ENCODE results near the gene FIGNL2. TPM values are rescaled to one million over a fixed set of nuclear protein-coding genes. Genes with fewer than 3 reads are reported as not detected.

FIGNL2 gene
- total RNA-seq, 1 experiment from 2014 or later, result not detected

DNA sequence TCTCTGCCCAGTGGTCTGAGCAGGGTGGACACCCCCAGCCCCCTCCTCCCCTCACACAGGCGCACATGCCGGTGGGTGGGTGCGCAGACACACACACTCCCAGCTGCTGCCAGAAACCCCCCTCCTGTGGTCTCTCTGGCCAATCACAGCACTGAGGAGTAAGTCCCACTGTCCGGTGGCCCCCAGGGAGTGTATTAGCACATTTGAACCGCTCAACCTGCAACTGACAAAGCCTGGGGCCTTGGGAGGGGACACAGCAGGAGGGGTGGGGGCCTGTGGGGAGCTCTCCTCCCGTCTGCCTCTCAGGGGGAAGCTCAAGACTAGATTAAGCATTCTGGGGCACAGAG is 11.7 kb downstream of the FIGNL2 start:
- intact Hi-C loops (cut with micrococcal nuclease), result no loop called here
- DNase-seq (ENCODE audit: unreplicated experiment), result no peak
- Mint-ChIP-seq H3K9me3 (ENCODE audit: unreplicated experiment) (peaks cover 7% of the 10 kb centered on the region), H3K4me3 (ENCODE audit: unreplicated experiment) (no peak overlapping the region), H3K36me3 (ENCODE audit: insufficient read depth, unreplicated experiment) (no peaks in the 10 kb centered on the region), H3K27me3 (ENCODE audit: insufficient read depth, unreplicated experiment) (peaks cover 66% of the 10 kb centered on the region), H3K27ac (ENCODE audit: low read depth, unreplicated experiment) (no peak overlapping the region), H3K4me1 (ENCODE audit: insufficient read depth, unreplicated experiment) (no peaks in the 10 kb centered on the region)
- BruUV-seq (replicated peaks), result no TSS peak
- TF ChIP-seq, protein P1, sequence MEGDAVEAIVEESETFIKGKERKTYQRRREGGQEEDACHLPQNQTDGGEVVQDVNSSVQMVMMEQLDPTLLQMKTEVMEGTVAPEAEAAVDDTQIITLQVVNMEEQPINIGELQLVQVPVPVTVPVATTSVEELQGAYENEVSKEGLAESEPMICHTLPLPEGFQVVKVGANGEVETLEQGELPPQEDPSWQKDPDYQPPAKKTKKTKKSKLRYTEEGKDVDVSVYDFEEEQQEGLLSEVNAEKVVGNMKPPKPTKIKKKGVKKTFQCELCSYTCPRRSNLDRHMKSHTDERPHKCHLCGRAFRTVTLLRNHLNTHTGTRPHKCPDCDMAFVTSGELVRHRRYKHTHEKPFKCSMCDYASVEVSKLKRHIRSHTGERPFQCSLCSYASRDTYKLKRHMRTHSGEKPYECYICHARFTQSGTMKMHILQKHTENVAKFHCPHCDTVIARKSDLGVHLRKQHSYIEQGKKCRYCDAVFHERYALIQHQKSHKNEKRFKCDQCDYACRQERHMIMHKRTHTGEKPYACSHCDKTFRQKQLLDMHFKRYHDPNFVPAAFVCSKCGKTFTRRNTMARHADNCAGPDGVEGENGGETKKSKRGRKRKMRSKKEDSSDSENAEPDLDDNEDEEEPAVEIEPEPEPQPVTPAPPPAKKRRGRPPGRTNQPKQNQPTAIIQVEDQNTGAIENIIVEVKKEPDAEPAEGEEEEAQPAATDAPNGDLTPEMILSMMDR (IDR thresholded peaks at IDR 0.05; ENCODE audit: unreplicated experiment), result no peak
- ChIA-PET POLR2A (no interaction called here), CTCF (interaction anchor here (0.5 kb wide), 1 partner anchor 420 kb away, joined by 5 read pairs; no protein-coding TSS in a partner anchor)

DNA sequence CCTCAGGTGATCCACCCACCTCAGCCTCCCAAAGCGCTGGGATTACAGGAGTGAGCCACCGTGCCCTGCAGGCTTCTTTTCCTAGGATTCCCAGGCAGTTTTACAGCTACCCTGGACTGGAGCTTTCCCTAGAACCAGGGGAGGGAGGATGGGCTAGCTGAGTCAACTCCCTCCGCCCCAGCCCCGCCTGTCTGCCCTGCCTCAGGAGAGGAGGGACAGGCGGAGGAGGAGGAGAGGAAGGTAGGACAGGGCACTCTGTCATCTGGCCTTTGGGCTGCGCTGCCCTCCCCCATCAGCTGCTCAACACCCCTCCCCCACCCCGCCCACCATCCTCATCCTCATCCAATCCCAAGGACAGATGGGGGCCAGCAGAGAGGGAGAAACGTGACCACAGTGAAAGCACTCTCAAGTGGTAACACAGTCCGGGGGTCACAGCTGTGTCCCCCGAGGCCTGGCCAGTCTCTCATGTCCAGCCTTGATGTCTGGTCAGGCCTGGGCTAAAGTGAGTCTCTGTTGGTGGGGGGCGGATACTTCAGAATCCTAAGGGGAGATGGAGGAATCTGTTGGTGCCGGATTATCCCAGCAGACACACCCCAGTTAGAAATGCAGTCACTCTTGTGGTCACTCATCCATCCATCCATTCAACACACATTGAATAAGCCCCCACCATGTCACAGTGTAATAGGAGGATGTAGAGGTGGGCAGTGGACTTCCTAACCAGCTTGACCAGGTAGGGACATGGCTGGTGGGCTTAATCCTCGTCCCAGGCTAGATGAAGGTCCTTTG is 12.3 kb downstream of the FIGNL2 start:
- Mint-ChIP-seq H3K4me3 (ENCODE audit: unreplicated experiment) (no peak overlapping the region), H3K27me3 (ENCODE audit: insufficient read depth, unreplicated experiment) (peaks cover 67% of the 10 kb centered on the region), H3K27ac (ENCODE audit: low read depth, unreplicated experiment) (no peak overlapping the region), H3K36me3 (ENCODE audit: insufficient read depth, unreplicated experiment) (no peaks in the 10 kb centered on the region), H3K9me3 (ENCODE audit: unreplicated experiment) (peaks cover 7% of the 10 kb centered on the region), H3K4me1 (ENCODE audit: insufficient read depth, unreplicated experiment) (no peaks in the 10 kb centered on the region)
- ChIA-PET CTCF (interaction anchor here (0.5 to 1.1 kb wide), 2 partner anchors 12 to 419 kb away, joined by 5 read pairs; no protein-coding TSS in a partner anchor), POLR2A (no interaction called here)
- no TSS peak for BruUV-seq (replicated peaks)
- intact Hi-C loops (cut with micrococcal nuclease), result no loop called here
- TF ChIP-seq, protein P1 (IDR thresholded peaks at IDR 0.05; ENCODE audit: unreplicated experiment), result no peak
- DNase-seq (ENCODE audit: unreplicated experiment), result peak; percentile 33

DNA sequence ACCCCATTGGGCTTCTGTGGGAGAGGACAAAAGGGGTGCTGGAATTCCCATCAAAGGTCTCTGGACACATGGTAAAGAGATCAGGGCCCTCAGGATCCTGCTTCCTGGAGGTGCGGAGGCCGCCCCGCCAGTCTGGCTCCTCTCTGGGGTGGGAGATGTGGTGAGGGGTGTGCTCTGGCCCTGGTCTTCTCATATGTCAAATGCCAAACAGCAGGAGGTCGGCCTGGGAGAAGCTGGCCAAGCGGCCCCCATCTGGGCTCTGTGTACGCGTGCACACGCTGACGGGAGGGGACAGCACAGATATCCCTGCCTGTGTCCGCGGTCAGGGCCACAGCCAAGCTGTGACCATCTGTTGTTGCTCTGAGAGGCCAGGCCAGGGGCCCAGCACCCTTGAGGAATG is 14.1 kb downstream of the FIGNL2 start:
- Mint-ChIP-seq H3K36me3 (ENCODE audit: insufficient read depth, unreplicated experiment) (no peaks in the 10 kb centered on the region), H3K9me3 (ENCODE audit: unreplicated experiment) (peaks cover 7% of the 10 kb centered on the region), H3K4me1 (ENCODE audit: insufficient read depth, unreplicated experiment) (no peaks in the 10 kb centered on the region), H3K27ac (ENCODE audit: low read depth, unreplicated experiment) (no peak overlapping the region), H3K27me3 (ENCODE audit: insufficient read depth, unreplicated experiment) (peaks cover 63% of the 10 kb centered on the region), H3K4me3 (ENCODE audit: unreplicated experiment) (no peak overlapping the region)
- TF ChIP-seq, protein P1 (IDR thresholded peaks at IDR 0.05; ENCODE audit: unreplicated experiment), result no peak
- ChIA-PET CTCF (no interaction called here), POLR2A (no interaction called here)
- no TSS peak for BruUV-seq (replicated peaks)
- DNase-seq (ENCODE audit: unreplicated experiment), result no peak
- intact Hi-C loops (cut with micrococcal nuclease), result no loop called here

DNA sequence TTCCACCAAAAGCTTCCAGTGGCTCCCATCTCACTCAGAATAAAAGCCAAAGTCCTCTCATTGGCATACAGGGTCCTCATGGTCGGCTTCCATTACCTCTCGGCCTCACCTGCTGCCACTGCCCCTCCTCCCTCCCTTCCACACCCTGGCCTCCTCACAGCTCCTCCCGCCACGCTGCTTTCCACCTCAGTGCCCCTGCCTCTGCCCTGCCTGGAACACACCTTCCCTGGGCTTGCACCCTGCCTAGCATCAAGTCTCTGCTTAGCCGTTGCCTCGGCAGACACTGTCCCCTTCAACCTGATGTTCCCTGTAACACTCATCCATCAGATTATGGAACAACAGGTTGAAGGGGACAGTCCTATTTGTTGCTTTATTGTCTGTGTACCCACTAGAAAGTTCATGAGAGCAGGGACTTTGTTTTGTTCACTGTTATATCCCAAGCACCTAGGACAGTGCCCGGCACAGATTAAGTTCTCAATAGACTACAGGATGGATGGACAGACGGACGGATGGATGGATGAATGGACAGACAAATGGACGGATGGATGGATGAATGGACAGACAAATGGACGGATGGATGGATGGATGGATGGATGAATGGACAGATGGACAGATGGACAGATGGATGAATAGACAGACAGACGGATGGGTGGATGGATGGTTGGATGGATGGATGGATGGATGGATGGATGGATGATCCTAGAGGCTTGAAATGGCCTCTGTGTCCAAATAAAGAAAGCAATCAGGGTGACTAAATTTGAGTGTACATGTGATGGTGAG is 14.9 kb downstream of the FIGNL2 start:
- intact Hi-C loops (cut with micrococcal nuclease), result no loop called here
- DNase-seq (ENCODE audit: unreplicated experiment), result no peak
- TF ChIP-seq, protein P1 (IDR thresholded peaks at IDR 0.05; ENCODE audit: unreplicated experiment), result no peak
- H3K9me3 Mint-ChIP-seq (ENCODE audit: unreplicated experiment), result peaks cover 7% of the 10 kb centered on the region
- H3K4me3 Mint-ChIP-seq (ENCODE audit: unreplicated experiment), result no peak overlapping the region
- ChIA-PET POLR2A (interaction anchor here (0.6 kb wide), 1 partner anchor 12 kb away, joined by 5 read pairs; no protein-coding TSS in a partner anchor), CTCF (interaction anchor here (0.8 to 1.5 kb wide), 3 partner anchors 10 to 283 kb away, joined by 3 to 7 read pairs (median 3); no protein-coding TSS in a partner anchor)
- BruUV-seq (replicated peaks), result no TSS peak
- peaks cover under 1% of the 10 kb centered on the region for H3K4me1 Mint-ChIP-seq (ENCODE audit: insufficient read depth, unreplicated experiment)
- peaks cover 56% of the 10 kb centered on the region for H3K27me3 Mint-ChIP-seq (ENCODE audit: insufficient read depth, unreplicated experiment)
- no peak overlapping the region for H3K27ac Mint-ChIP-seq (ENCODE audit: low read depth, unreplicated experiment)
- H3K36me3 Mint-ChIP-seq (ENCODE audit: insufficient read depth, unreplicated experiment), result no peaks in the 10 kb centered on the region

Data from MCF 10A (cell line).